Measurements from ENCODE around the gene CSGALNACT2. TPM values are rescaled to one million over a fixed set of nuclear protein-coding genes. Genes with fewer than 3 reads are reported as not detected.
A peak's percentile ranks its signal among the peaks of the same experiment; 100 is the strongest.

Gene CSGALNACT2
- polyA plus RNA-seq, 1 of the 3 experiments (the other 2 are of a cell fraction), result 11.5 TPM

DNA sequence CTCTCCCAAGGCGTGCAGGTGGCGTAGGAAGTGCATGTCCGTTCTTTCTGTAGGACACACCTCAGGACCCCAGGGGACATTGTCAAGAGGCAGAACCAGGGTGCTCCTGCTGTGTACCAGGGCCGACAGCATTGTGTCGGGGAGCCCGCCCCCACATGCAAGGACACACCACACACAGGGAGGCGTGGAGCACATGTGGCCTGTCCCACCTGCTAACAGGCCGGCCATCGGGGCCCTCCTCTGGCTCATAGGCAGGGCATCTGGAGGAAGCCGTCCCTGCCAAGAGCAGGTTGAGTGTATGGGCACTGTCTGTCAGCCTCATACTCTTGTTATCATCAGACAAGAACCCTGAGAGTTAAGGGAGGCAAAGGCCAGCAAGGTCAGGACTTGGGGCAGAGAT is 48.7 kb upstream of the CSGALNACT2 start:
- 60% methylated on average over 4 of the region's 10 CpGs for WGBS (ENCODE audit: low lambda C conversion rate)
- no peaks in the 10 kb centered on the region for H3F3A ChIP-seq (replicated peaks; ENCODE audit: insufficient read depth)
- no peak overlapping the region for H3K4me3 ChIP-seq (ENCODE audit: low read depth in 2 of 2, low read length in 1 of 2)
- no peaks in the 10 kb centered on the region for H3K9me2 ChIP-seq
- POLR2A ChIA-PET, result no interaction called here
- peaks cover 0 to 91% of the 10 kb centered on the region in 2 experiments; a peak in 2 of 4 replicates for H3K4me1 ChIP-seq (ENCODE audit: control insufficient read depth in 1 of 2, insufficient read depth in 2 of 2, low read depth in 1 of 2, low read length in 1 of 2)
- CTCF ChIA-PET, result interaction anchor here (1.3 to 7.5 kb wide), 2 partner anchors 12 to 224 kb away, joined by 5 to 50 read pairs; partner anchors contain the start of gene RET
- no peaks in the 10 kb centered on the region for H3K79me2 ChIP-seq (ENCODE audit: insufficient read depth)
- DNase-seq, result no peak
- no peaks in the 10 kb centered on the region for H3K36me3 ChIP-seq (replicated peaks in 1 of 2; ENCODE audit: control insufficient read depth in 1 of 2, insufficient read depth in 2 of 2, low read length in 1 of 2)
- peak overlapping the region in 1 of 2 experiments; percentile 45; a peak in 1 of 4 replicates for H3K27ac ChIP-seq (ENCODE audit: low read depth in 2 of 2, low read length in 1 of 2)
- TF ChIP-seq MAX (IDR thresholded peaks at IDR 0.05; ENCODE audit: low read depth), result no peak
- no peak for TF ChIP-seq MXI1 (IDR thresholded peaks at IDR 0.05; ENCODE audit: low read depth, low read length)
- no peak for TF ChIP-seq USF1 (IDR thresholded peaks at IDR 0.05; ENCODE audit: borderline replicate concordance, low read depth)
- TF ChIP-seq, protein P1, sequence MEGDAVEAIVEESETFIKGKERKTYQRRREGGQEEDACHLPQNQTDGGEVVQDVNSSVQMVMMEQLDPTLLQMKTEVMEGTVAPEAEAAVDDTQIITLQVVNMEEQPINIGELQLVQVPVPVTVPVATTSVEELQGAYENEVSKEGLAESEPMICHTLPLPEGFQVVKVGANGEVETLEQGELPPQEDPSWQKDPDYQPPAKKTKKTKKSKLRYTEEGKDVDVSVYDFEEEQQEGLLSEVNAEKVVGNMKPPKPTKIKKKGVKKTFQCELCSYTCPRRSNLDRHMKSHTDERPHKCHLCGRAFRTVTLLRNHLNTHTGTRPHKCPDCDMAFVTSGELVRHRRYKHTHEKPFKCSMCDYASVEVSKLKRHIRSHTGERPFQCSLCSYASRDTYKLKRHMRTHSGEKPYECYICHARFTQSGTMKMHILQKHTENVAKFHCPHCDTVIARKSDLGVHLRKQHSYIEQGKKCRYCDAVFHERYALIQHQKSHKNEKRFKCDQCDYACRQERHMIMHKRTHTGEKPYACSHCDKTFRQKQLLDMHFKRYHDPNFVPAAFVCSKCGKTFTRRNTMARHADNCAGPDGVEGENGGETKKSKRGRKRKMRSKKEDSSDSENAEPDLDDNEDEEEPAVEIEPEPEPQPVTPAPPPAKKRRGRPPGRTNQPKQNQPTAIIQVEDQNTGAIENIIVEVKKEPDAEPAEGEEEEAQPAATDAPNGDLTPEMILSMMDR (IDR thresholded peaks at IDR 0.05), result no peak
- no peaks in the 10 kb centered on the region for H3K27me3 ChIP-seq (ENCODE audit: insufficient read depth)
- no peaks in the 10 kb centered on the region for H3K9me3 ChIP-seq
- no peak overlapping the region for H3K9ac ChIP-seq
- no peaks in the 10 kb centered on the region for H4K20me1 ChIP-seq (ENCODE audit: insufficient read depth)
- no peak overlapping the region for H3K4me2 ChIP-seq
- H2AFZ ChIP-seq (ENCODE audit: low read depth), result no peak overlapping the region

DNA sequence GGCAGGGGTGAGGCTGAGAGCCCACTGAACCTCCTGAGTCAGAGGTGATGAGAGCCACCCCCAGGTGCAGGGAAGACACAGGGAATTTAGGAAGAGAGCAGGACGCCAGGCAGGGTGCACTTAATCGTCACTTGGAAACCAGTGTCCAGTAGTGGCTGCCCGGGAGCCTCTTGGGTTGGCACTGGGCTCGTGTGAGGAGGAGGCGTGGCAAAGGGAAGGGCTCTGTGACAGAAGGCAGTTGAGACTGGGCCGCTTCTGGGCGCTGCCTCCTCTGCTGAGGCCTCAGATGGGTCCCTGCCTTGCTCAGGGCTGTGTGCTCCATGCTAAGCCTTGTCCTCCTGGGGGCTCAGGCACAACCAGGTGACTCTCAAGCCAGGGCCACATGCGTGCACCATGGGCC is 48.1 kb upstream of the CSGALNACT2 start:
- Histone ChIP-seq H3K9me2 (no peaks in the 10 kb centered on the region), H3F3A (replicated peaks; ENCODE audit: insufficient read depth) (no peaks in the 10 kb centered on the region), H3K27ac (ENCODE audit: low read depth in 2 of 2, low read length in 1 of 2) (peak overlapping the region in 1 of 2 experiments; percentile 45; a peak in 1 of 4 replicates), H3K9ac (no peak overlapping the region), H4K20me1 (ENCODE audit: insufficient read depth) (no peaks in the 10 kb centered on the region), H3K4me3 (ENCODE audit: low read depth in 2 of 2, low read length in 1 of 2) (no peak overlapping the region), H3K4me1 (ENCODE audit: control insufficient read depth in 1 of 2, insufficient read depth in 2 of 2, low read depth in 1 of 2, low read length in 1 of 2) (peaks cover 0 to 91% of the 10 kb centered on the region in 2 experiments; a peak in 2 of 4 replicates), H3K4me2 (no peak overlapping the region), H3K36me3 (replicated peaks in 1 of 2; ENCODE audit: control insufficient read depth in 1 of 2, insufficient read depth in 2 of 2, low read length in 1 of 2) (no peaks in the 10 kb centered on the region), H3K27me3 (ENCODE audit: insufficient read depth) (no peaks in the 10 kb centered on the region), H2AFZ (ENCODE audit: low read depth) (no peak overlapping the region), H3K79me2 (ENCODE audit: insufficient read depth) (no peaks in the 10 kb centered on the region), H3K9me3 (no peaks in the 10 kb centered on the region)
- ChIA-PET POLR2A (no interaction called here), CTCF (interaction anchor here (1.3 to 7.5 kb wide), 2 partner anchors 12 to 225 kb away, joined by 5 to 50 read pairs; partner anchors contain the start of gene RET)
- 12% methylated on average over 4 of the region's 8 CpGs for WGBS (ENCODE audit: low lambda C conversion rate)
- TF ChIP-seq FOXM1 (IDR thresholded peaks at IDR 0.05; ENCODE audit: low read depth), result no peak
- TF ChIP-seq MXI1 (IDR thresholded peaks at IDR 0.05; ENCODE audit: low read depth, low read length), result peak; percentile 34; the same call in 1 of the 2 replicates
- TF ChIP-seq NRF1 (IDR thresholded peaks at IDR 0.05; ENCODE audit: low read depth, low read length), result no peak
- DNase-seq, result no peak

DNA sequence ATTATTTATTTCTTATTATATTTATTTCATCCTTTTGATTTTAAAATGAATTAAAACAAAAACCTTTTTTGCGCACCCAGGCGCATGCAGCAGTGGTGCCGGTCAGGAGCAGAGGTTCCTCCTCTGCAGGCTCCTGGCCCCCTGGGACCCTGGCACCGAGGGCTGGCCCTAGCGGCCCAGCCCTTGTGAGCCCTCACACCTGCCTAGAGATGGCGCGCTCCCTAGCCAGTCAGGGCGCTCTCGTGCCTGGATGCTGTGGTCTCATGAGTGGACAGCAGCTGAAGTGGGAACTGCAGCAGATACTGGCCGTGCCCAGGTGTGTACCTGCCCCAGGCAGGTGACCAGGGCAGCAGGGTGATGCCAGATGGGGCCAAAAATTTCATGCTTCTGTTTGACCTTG is 47.6 kb upstream of the CSGALNACT2 start:
- no peaks in the 10 kb centered on the region for H3K9me2 ChIP-seq
- WGBS (ENCODE audit: low lambda C conversion rate), result 77% methylated on average over 10 of the region's 10 CpGs
- CTCF ChIA-PET, result interaction anchor here (7.5 kb wide), 1 partner anchor 13 kb away, joined by 50 read pairs; the partner anchor contains the start of gene RET

More for the DNA sequence above, 47.6 kb upstream of the CSGALNACT2 start:
- no peaks in the 10 kb centered on the region for H3K79me2 ChIP-seq (ENCODE audit: insufficient read depth)
- no peaks in the 10 kb centered on the region for H4K20me1 ChIP-seq (ENCODE audit: insufficient read depth)
- H3F3A ChIP-seq (replicated peaks; ENCODE audit: insufficient read depth), result no peaks in the 10 kb centered on the region
- TF ChIP-seq, protein P2, sequence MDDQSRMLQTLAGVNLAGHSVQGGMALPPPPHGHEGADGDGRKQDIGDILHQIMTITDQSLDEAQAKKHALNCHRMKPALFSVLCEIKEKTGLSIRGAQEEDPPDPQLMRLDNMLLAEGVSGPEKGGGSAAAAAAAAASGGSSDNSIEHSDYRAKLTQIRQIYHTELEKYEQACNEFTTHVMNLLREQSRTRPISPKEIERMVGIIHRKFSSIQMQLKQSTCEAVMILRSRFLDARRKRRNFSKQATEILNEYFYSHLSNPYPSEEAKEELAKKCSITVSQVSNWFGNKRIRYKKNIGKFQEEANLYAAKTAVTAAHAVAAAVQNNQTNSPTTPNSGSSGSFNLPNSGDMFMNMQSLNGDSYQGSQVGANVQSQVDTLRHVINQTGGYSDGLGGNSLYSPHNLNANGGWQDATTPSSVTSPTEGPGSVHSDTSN (IDR thresholded peaks at IDR 0.05), result no peak
- no peak for TF ChIP-seq POLR2AphosphoS5 (IDR thresholded peaks at IDR 0.05; ENCODE audit: low read depth, low read length)
- H3K27ac ChIP-seq (ENCODE audit: low read depth in 2 of 2, low read length in 1 of 2), result no peak overlapping the region
- no peak for DNase-seq
- no peak overlapping the region for H3K4me3 ChIP-seq (ENCODE audit: low read depth in 2 of 2, low read length in 1 of 2)
- H3K4me1 ChIP-seq (ENCODE audit: control insufficient read depth in 1 of 2, insufficient read depth in 2 of 2, low read depth in 1 of 2, low read length in 1 of 2), result peaks cover 0 to 91% of the 10 kb centered on the region in 2 experiments; a peak in 2 of 4 replicates
- H2AFZ ChIP-seq (ENCODE audit: low read depth), result no peak overlapping the region
- POLR2A ChIA-PET, result no interaction called here
- H3K9me3 ChIP-seq, result no peaks in the 10 kb centered on the region
- no peaks in the 10 kb centered on the region for H3K36me3 ChIP-seq (replicated peaks in 1 of 2; ENCODE audit: control insufficient read depth in 1 of 2, insufficient read depth in 2 of 2, low read length in 1 of 2)
- H3K27me3 ChIP-seq (ENCODE audit: insufficient read depth), result no peaks in the 10 kb centered on the region
- no peak overlapping the region for H3K9ac ChIP-seq
- H3K4me2 ChIP-seq, result no peak overlapping the region

All from SK-N-SH (cell line).